GM12878 (cell line): ENCODE data around the gene RINT1. TPM values are rescaled to one million over a fixed set of nuclear protein-coding genes. Genes with fewer than 3 reads are reported as not detected.

Experiments
- ATAC-seq: fragments of 200-7000 bp; cut with Tn5 transposase; 3 replicates; pipeline ENCODE4 v1.9.1; 2020; ENCODE audit warnings: mild to moderate bottlenecking, moderate library complexity
- BruUV-seq: library from RNA; stranded (reverse); fragments of 400-500 nt; replicated peaks from 2 replicates; lab custom pipeline; 2021; lab: Mats Ljungman, UMichigan
- CTCF ChIA-PET: fragments of 300-600 bp; sonication (Branson Sonifier 250); formaldehyde crosslinking; extraction: SDS; loops from one replicate; lab custom pipeline; 2021; ENCODE audit warnings: inconsistent platforms; lab: Yijun Ruan, JAX
- POLR2A ChIA-PET: fragments of 350-600 bp; formaldehyde crosslinking; extraction: SDS; loops from one replicate; lab custom pipeline; 2021; ENCODE audit warnings: inconsistent platforms; lab: Charles Lee
- RAD21 ChIA-PET: fragments of 300-600 bp; sonication (Branson Sonifier 250); formaldehyde crosslinking; loops from one replicate; lab custom pipeline; 2023; ENCODE audit warnings: antibody characterized with exemption; ENCODE audit not compliant: unreplicated experiment; lab: Charles Lee
- SMC1A ChIA-PET: fragments of 300-600 bp; sonication (Branson Sonifier 250); formaldehyde crosslinking; loops from one replicate; lab custom pipeline; 2023; ENCODE audit not compliant: unreplicated experiment, uncharacterized antibody; lab: Charles Lee
- DNase-seq: peaks from one replicate; pipeline ENCODE4 v3.0.0-alpha.2; 2011; ENCODE audit warnings: low read depth, low spot score
- FAIRE-seq: peaks from 3 replicates; lab custom pipeline; 2011; peaks lifted over from hg19 to GRCh38; lab: Jason Lieb, UNC
- H2AFZ ChIP-seq: 2 replicates; pipeline ENCODE4 v1.6.0; 2011; ENCODE audit warnings: low read depth, low read length, control low read depth; ENCODE audit not compliant: control insufficient read depth
- H3K27ac ChIP-seq: 2 replicates; pipeline ENCODE4 v1.5.1; 2011; ENCODE audit warnings: control low read depth; ENCODE audit not compliant: control insufficient read depth, insufficient read depth
- H3K27me3 ChIP-seq, 2 experiments: replicated peaks in 1 of 2; 2 replicates each; pipeline versions ENCODE4 v1.6.0 to v1.6.1; 2011; ENCODE audit warnings: low read length in 1 of 2; ENCODE audit not compliant: control insufficient read depth in 2 of 2, insufficient read depth in 2 of 2
- H3K36me3 ChIP-seq, 2 experiments: 2 replicates each; pipeline ENCODE4 v1.5.1; 2011; ENCODE audit warnings: low read length in 1 of 2; ENCODE audit not compliant: control insufficient read depth in 2 of 2, insufficient read depth in 2 of 2
- H3K4me1 ChIP-seq: 2 replicates; pipeline ENCODE4 v1.6.1; 2011; ENCODE audit warnings: mild to moderate bottlenecking, low read length, moderate library complexity, mixed read lengths; ENCODE audit not compliant: control insufficient read depth, insufficient read depth
- H3K4me2 ChIP-seq: 2 replicates; pipeline ENCODE4 v1.6.0; 2011; ENCODE audit warnings: control low read depth; ENCODE audit not compliant: control insufficient read depth, insufficient read depth
- H3K4me3 ChIP-seq: fragments of 200-600 bp; sonication (generic); 2 replicates; pipeline ENCODE4 v1.5.1; 2016
- H3K79me2 ChIP-seq: 2 replicates; pipeline ENCODE4 v1.6.0; 2011; ENCODE audit warnings: low read length; ENCODE audit not compliant: control insufficient read depth, insufficient read depth
- H3K9ac ChIP-seq: 2 replicates; pipeline ENCODE4 v1.8.0; 2011; ENCODE audit warnings: low read length, control low read depth, mixed read lengths; ENCODE audit not compliant: control insufficient read depth, insufficient read depth
- H3K9me3 ChIP-seq: replicated peaks from 3 replicates; pipeline ENCODE4 v1.5.1; 2011; ENCODE audit warnings: mild to moderate bottlenecking, low read length; ENCODE audit not compliant: control insufficient read depth, insufficient read depth
- H4K20me1 ChIP-seq: 2 replicates; pipeline ENCODE4 v1.6.0; 2011; ENCODE audit not compliant: control insufficient read depth, insufficient read depth
- CBFB ChIP-seq: IDR thresholded peaks from 2 replicates; pipeline ENCODE4 v1.6.1; 2016; ENCODE audit warnings: antibody characterized with exemption, low read depth
- CREM ChIP-seq: IDR thresholded peaks from 2 replicates; pipeline ENCODE4 v1.6.1; 2014; ENCODE audit warnings: antibody characterized with exemption, low read depth
- DPF2 ChIP-seq: fragments of 450-650 bp; IDR thresholded peaks from 2 replicates; pipeline ENCODE4 v1.6.1; 2017; ENCODE audit warnings: mild to moderate bottlenecking
- ESRRA ChIP-seq: IDR thresholded peaks from 2 replicates; pipeline ENCODE4 v1.6.1; 2012; ENCODE audit warnings: mild to moderate bottlenecking, low read length, improper control_type of control experiment
- NBN ChIP-seq: fragments of 450-650 bp; IDR thresholded peaks from 2 replicates; pipeline ENCODE4 v1.6.1; 2016
- NR2C1 ChIP-seq: fragments of 450-650 bp; IDR thresholded peaks from 2 replicates; pipeline ENCODE4 v1.6.1; 2017; ENCODE audit warnings: antibody characterized with exemption, mild to moderate bottlenecking, moderate library complexity
- RFX5 ChIP-seq: IDR thresholded peaks from 2 replicates; pipeline ENCODE4 v1.6.1; 2011; ENCODE audit warnings: low read depth, low read length, improper control_type of control experiment
- SREBF2 ChIP-seq: IDR thresholded peaks from 2 replicates; pipeline ENCODE4 v1.6.1; 2012; ENCODE audit warnings: mild to moderate bottlenecking, low read length
- SUZ12 ChIP-seq: fragments of 200-600 bp; sonication (generic); IDR thresholded peaks from one replicate; pipeline ENCODE4 v1.6.1; 2018; ENCODE audit warnings: antibody characterized with exemption, mild to moderate bottlenecking; ENCODE audit not compliant: unreplicated experiment
- YY1 ChIP-seq: IDR thresholded peaks from 2 replicates; pipeline ENCODE4 v1.6.1; 2011; ENCODE audit warnings: low read depth, mild to moderate bottlenecking, low read length
- WGBS: methylation state at CpG from one replicate; pipeline ENCODE4 v1.1.6; 2016; ENCODE audit warnings: low lambda C conversion rate; ENCODE audit not compliant: insufficient replicate concordance, insufficient coverage; ENCODE audit errors: missing lambda C conversion rate; 5-methylcytosine and 5-hydroxymethylcytosine counted together
- in situ Hi-C: fragments of 300-500 bp; cut with MboI; formaldehyde crosslinking; loops from 9 replicates; pipeline ENCODE4 v1.14.3; 2018; ENCODE audit warnings: mixed read lengths
- intact Hi-C: fragments of 100-400 bp; cut with micrococcal nuclease; formaldehyde crosslinking; loops from one replicate; pipeline ENCODE4 v1.14.2; 2022; ENCODE audit not compliant: unreplicated experiment
- polyA plus RNA-seq, 11 experiments: library from polyadenylated mRNA; depleted of rRNA in 4 of 11; unstranded in 6 of 11; stranded (reverse) in 5 of 11; fragments of >200 nt; fragmentation: Nextera tagmentation in 4 of 11; fragmentation: Illumina TruSeq in 1 of 11; extraction: Ambion mirVana in 4 of 11; extraction: Trizol in 1 of 11; gene quantifications; 1 replicate in 1 of 11; 2 replicates in 10 of 11; pipeline versions ENCODE4 v1.2.1 to v1.2.3, GENCODE V29; 2011 to 2016; ENCODE audit warnings: inconsistent platforms in 2 of 11, missing spikeins in 2 of 11, low read depth in 1 of 11
- total RNA-seq, 4 experiments: library from RNA; depleted of rRNA in 3 of 4; stranded (reverse); fragments of >200 nt in 3 of 4; fragmentation: Illumina TruSeq in 1 of 4; extraction: Trizol in 1 of 4; gene quantifications; 2 replicates each; pipeline versions ENCODE4 v1.2.1 to v1.2.3, GENCODE V29; 2013 to 2021
- TF ChIP-seq, protein P1 (sequence below): fragments of 450-650 bp; formaldehyde crosslinking; IDR thresholded peaks from 2 replicates; pipeline ENCODE4 v1.4.0; 2020; ENCODE audit warnings: mild to moderate bottlenecking, moderate library complexity

The RINT1 gene
- total and polyA plus RNA-seq, 10 of the 15 experiments (the other 5 are each of a cell fraction or from before 2014, with no cell fraction given): 6.7 to 32.3 (median 17.3) TPM

- no peaks in the 10 kb centered on the region for H3K79me2 ChIP-seq
- 75% methylated on average over 32 of the region's 32 CpGs for WGBS
- no peak overlapping the region for H3K9ac ChIP-seq
- no peaks in the 10 kb centered on the region for H3K27me3 ChIP-seq
- RAD21 ChIA-PET: no interaction called here
- TF ChIP-seq SREBF2: no peak
- no peak for TF ChIP-seq DPF2
- TF ChIP-seq CBFB: no peak
- TF ChIP-seq ESRRA: no peak
- no peak for TF ChIP-seq NR2C1
- TF ChIP-seq YY1: no peak
- CTCF ChIA-PET: no interaction called here
- no peak overlapping the region for H3K4me3 ChIP-seq
- no peaks in the 10 kb centered on the region for H3K36me3 ChIP-seq
- intact Hi-C loops: no loop called here
- SMC1A ChIA-PET: no interaction called here
- POLR2A ChIA-PET: no interaction called here
- H3K9me3 ChIP-seq: no peaks in the 10 kb centered on the region
- BruUV-seq: no TSS peak
- no peak overlapping the region for H3K27ac ChIP-seq
- ATAC-seq: no peak
- FAIRE-seq: no peak
- no peak overlapping the region for H3K4me2 ChIP-seq
- H4K20me1 ChIP-seq: no peaks in the 10 kb centered on the region
- H2AFZ ChIP-seq: no peak overlapping the region
- in situ Hi-C loops: no loop called here
- DNase-seq: no peak
- no peaks in the 10 kb centered on the region for H3K4me1 ChIP-seq
These were observed 81.8 kb downstream of the RINT1 start for GRCh38 chr7:105613611-105614330.

DNA sequence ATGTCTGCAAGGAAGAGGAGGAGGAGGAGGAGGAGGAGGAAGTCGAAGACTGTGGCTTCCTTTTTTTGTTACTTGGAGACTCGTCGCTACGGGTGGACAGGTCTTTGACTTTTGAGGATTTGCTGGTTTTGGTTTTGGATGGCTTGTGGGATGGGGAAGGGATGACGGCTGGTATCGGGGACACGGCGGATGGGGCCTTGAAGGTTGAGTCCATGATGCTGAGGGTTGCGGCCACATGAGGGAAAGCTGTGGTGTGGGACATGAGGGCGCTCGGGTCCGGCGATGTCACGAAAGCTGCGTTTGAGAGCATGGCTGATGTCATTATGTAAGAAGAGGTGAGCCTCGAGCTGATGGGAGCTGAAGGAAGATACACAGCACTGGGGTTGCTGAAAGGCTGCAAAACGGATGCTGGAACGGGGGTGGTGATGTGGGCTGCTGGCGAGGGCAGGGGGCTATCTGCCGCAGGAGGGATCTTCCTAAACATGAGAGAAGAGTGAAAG is 82.4 kb downstream of the RINT1 start:
- H4K20me1 ChIP-seq: no peaks in the 10 kb centered on the region
- no peaks in the 10 kb centered on the region for H3K79me2 ChIP-seq
- 84% methylated on average over 20 of the region's 20 CpGs for WGBS
- ATAC-seq (no peak), FAIRE-seq (no peak), DNase-seq (no peak)
- BruUV-seq: no TSS peak
- no peak overlapping the region for H3K4me2 ChIP-seq
- ChIA-PET SMC1A (no interaction called here), RAD21 (no interaction called here), POLR2A (interaction anchor here (0.5 kb wide), 1 partner anchor 13 kb away, joined by 3 read pairs; no protein-coding TSS in a partner anchor), CTCF (no interaction called here)
- H3K27ac ChIP-seq: no peak overlapping the region
- H3K4me3 ChIP-seq: no peak overlapping the region
- TF ChIP-seq, protein P1, sequence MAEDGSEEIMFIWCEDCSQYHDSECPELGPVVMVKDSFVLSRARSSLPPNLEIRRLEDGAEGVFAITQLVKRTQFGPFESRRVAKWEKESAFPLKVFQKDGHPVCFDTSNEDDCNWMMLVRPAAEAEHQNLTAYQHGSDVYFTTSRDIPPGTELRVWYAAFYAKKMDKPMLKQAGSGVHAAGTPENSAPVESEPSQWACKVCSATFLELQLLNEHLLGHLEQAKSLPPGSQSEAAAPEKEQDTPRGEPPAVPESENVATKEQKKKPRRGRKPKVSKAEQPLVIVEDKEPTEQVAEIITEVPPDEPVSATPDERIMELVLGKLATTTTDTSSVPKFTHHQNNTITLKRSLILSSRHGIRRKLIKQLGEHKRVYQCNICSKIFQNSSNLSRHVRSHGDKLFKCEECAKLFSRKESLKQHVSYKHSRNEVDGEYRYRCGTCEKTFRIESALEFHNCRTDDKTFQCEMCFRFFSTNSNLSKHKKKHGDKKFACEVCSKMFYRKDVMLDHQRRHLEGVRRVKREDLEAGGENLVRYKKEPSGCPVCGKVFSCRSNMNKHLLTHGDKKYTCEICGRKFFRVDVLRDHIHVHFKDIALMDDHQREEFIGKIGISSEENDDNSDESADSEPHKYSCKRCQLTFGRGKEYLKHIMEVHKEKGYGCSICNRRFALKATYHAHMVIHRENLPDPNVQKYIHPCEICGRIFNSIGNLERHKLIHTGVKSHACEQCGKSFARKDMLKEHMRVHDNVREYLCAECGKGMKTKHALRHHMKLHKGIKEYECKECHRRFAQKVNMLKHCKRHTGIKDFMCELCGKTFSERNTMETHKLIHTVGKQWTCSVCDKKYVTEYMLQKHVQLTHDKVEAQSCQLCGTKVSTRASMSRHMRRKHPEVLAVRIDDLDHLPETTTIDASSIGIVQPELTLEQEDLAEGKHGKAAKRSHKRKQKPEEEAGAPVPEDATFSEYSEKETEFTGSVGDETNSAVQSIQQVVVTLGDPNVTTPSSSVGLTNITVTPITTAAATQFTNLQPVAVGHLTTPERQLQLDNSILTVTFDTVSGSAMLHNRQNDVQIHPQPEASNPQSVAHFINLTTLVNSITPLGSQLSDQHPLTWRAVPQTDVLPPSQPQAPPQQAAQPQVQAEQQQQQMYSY (CRISPR knock-in tag): no peak
- TF ChIP-seq RFX5 (no peak), SREBF2 (no peak), SUZ12 (no peak), NBN (no peak), CREM (no peak)
- H3K4me1 ChIP-seq: no peaks in the 10 kb centered on the region
- no peak overlapping the region for H2AFZ ChIP-seq
- in situ Hi-C loops (no loop called here), intact Hi-C loops (no loop called here)
- H3K27me3 ChIP-seq: no peaks in the 10 kb centered on the region
- no peaks in the 10 kb centered on the region for H3K9me3 ChIP-seq
- no peaks in the 10 kb centered on the region for H3K36me3 ChIP-seq
- H3K9ac ChIP-seq: no peak overlapping the region
